AG09319 (cell line): ENCODE data around the gene R3HCC1L.

Source experiments
- DNase-seq: peaks from one replicate; pipeline ENCODE4 v3.0.0-alpha.2; 2010; ENCODE audit warnings: low read depth; ENCODE audit errors: extremely low read depth
- CTCF ChIP-seq: IDR thresholded peaks from 2 replicates; pipeline ENCODE4 v1.5.1; 2011; ENCODE audit warnings: low read depth, mild to moderate bottlenecking, inconsistent platforms, low read length, moderate library complexity

The R3HCC1L gene

GRCh38 chr10:98134431-98135221 is at the start of gene R3HCC1L:
R3HCC1L (plus strand) TSS chr10:98134657; CDS start chr10:98208115, 73,458 bp downstream.
- DNase-seq = peak; percentile 44
- no peak; the same call in 1 of the 2 replicates for TF ChIP-seq CTCF

GRCh38 chr10:98085238-98085637 is 49.2 kb upstream of the R3HCC1L start:
- TF ChIP-seq CTCF = no peak
- no peak for DNase-seq

GRCh38 chr10:98086837-98087708 is 47.4 kb upstream of the R3HCC1L start:
- DNase-seq = no peak
- TF ChIP-seq CTCF = no peak

DNA sequence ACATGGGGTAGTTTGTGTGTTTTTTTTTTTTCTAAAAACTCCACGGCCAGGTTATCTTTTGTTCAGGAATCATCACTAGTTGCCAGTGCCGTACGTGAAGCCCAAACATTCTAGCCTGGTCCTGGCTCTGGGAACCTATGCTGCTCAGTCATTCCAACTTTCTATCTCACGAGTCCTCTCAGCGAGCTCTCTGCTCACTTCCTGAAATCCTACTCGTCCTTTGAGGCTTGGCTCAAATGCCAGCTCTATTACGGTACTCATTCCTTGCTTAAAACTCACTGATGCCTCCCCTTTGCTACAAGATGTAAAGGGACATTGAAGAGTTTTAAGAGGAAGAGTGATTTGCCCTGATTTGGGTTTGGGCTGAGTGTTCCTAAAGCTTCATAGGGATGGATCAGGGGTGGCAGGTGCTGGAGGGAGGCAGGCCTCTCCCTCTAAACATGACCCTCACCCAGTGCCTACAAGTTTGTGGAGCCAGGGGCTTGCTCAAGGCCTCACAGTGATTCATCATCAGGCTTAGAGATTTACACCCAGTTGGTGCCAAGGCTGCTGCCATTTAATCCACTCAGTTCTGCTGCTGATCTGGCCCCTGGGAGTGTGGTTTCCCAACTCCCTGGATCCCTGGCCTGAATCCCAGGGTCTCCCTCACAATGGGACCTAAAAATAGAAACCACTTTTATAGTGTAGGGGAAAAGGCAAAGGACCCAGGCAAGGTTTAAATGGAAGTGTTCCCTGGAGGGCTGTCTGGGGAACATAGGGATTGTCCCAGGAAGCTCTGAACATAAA is 46.1 kb upstream of the R3HCC1L start:
- DNase-seq = no peak

GRCh38 chr10:98090822-98091221 is 43.6 kb upstream of the R3HCC1L start:
- TF ChIP-seq CTCF = no peak
- DNase-seq = no peak

More for the DNA sequence above, 46.1 kb upstream of the R3HCC1L start:
- TF ChIP-seq CTCF = no peak

DNA sequence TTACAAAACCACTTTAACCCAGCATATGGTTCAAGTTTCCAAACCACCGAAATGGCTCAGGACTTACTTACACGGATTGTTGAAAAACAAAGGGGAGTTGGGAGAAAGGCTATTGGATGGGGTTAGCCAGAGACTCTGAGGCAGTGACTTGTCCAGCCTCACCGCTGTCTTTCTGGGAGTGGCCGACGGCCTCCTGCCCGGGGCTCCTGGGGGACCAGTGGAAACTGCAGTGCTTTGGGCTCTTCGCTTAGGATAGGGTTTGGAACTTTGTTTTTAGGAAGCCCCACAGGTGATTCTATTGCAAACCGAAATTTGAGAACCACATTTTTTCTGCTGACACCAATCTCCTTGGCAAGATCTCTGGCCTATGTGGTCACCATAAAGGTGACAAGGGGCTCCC is 38.1 kb upstream of the R3HCC1L start:
- TF ChIP-seq CTCF = no peak

More for the DNA sequence above, 38.1 kb upstream of the R3HCC1L start:
- no peak for DNase-seq
